HG02759 (cell line): ENCODE data around the gene TRAPPC4.
A peak's percentile ranks its signal among the peaks of the same experiment; 100 is the strongest.
"Not testable (repeated sequence)": the region's sequence is repeated elsewhere in the genome, so short reads cannot be mapped to it uniquely, and the experiment has no call there.

ENCODE experiments used
- ATAC-seq: cut with Tn5 transposase; IDR thresholded peaks from one replicate; pipeline ENCODE4 v1.9.1; 2021; ENCODE audit warnings: mild to moderate bottlenecking, moderate library complexity; ENCODE audit not compliant: unreplicated experiment

The TRAPPC4 gene

DNA sequence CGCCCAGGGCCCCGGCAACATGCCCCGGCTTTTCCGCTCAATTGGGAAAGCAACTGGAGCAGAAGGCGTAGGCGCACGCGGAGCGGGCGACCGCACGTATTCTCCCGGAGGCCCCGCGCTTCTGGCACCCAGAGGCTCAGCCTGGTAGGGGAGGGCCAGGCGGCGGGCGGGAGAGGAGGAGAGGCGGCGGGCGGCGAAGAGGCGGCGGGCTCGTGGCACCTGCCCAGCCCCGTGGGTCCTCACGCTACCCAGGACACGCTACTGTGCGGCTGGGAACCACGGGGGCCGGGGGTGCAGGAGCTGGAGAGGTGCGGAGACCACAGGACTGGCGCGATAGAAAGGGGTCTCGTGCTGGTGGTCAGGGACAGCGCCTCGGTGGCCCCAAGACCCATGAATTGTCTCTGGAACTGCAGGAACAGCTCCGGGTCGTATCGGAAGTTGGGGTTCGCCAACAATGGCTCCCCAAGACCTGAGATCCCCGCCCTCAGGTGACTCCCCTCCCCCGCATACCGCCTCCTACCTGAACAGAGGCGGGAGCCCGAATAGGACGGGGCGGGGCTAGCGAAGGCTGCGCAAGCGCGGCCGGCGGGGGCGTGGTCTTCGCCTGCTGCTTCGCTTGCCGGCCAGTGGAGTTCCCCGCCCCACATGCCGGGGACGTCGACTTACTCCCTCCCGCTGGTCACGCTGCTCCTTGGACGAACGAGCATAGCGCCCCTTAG, 11.9 kb downstream of the TRAPPC4 start, which contains the start of gene SLC37A4:
TSS of gene SLC37A4 (minus strand) at position 549 of the 719 bp plus-strand sequence.
- peak; percentile 89 for ATAC-seq

GRCh38 chr11:119031912-119032280, 13.3 kb downstream of the TRAPPC4 start:
- ATAC-seq = no peak

DNA sequence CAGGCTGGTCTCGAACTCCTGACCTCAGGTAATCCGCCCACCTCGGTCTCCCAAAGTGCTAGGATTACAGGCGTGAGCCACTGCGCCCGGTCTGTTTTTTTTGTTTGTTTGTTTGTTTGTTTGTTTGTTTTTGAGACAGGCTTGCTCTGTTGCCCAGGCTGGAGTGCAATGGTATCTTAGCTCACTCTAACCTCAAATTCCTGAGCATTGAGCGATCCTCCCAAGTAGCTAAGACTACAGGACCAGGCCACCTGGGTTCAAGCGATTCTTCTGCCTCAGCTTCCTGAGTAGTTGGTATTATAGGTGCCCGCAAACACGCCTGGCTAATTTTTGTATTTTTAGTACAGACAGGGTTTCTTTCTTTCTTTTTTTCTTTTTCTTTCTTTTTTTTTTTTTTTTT, 14.9 kb downstream of the TRAPPC4 start:
- not testable (repeated sequence) for ATAC-seq

DNA sequence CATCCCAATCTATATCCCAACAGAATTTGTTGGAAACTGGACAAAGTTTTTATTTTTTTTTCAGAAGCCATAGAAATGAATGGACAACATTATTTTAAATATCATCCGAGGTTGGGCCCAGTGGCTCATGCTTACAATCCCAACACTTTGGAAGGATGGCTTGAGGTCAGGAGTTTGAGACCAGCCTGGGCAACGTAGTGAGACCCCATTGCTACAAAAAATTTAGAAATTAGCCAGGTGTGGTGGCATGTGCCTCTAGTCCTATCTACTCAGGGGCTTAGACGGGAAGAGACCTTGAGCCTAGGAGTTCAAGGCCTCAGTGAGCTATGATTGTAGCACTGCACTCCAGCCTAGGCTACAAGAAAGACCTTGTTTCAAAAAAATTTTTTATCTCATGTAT, 16.2 kb downstream of the TRAPPC4 start:
- no peak for ATAC-seq

DNA sequence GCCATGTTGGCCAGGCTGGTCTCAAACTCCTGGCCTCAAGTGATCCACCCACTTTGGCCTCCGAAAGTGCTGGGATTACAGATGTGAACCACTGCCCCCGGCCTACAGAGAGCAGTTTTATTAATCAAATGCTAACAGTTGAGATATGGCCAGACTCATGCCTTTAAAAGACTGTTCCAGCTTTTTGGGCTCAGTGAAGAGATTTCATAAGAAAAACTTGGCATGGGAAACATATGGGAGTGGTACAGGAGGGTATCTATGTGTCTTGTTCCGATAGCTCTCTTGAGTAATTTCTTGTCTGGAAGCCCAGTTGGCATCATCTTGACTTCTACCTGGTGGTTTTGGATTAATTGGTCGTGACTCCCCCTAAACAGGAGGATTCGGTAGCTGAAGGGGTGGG, 20.3 kb downstream of the TRAPPC4 start:
- ATAC-seq = no peak

- ATAC-seq = not testable (repeated sequence)
These were observed 20.9 kb downstream of the TRAPPC4 start for GRCh38 chr11:119039471-119039870.

GRCh38 chr11:119041821-119042514, 23.4 kb downstream of the TRAPPC4 start:
- ATAC-seq = no peak

DNA sequence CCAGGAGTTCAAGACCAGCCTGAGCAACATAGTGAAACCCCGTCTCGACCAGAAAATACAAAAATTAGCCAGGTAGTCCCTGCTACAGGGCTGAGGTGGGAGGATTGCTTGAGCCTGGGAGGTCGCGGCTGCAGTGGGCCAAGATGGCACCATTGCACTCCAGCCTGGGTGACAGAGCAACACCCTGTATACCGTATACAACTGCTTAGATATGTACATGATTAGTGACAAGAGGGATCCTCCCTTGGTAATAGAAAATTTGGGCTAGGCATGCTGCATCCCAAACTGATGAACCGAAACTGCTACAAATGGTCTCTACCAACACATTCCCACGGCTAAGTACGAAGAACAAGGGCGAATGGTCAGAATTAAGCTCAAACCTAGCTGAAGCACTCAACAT, 24.4 kb downstream of the TRAPPC4 start:
- ATAC-seq = no peak

DNA sequence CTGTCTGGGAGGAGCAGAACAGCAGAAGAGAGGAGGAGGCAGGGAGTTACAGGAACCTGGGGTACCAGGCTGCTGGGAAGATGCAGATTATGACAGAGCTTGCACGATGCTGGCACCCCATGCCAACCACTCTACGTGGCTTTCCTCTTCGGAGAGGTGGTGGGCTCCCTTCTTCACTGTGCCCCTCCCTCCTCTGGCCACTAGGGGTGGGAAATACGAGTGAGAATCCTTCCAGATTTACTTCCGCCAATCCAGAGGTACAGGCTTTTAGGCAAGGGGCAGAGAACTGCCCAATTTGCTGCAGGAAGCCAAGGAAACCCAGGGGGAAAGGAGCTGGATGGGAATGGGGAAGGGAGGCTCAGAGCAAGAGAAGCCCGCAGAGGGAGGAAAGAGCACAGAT, 26.1 kb downstream of the TRAPPC4 start:
- ATAC-seq = no peak

DNA sequence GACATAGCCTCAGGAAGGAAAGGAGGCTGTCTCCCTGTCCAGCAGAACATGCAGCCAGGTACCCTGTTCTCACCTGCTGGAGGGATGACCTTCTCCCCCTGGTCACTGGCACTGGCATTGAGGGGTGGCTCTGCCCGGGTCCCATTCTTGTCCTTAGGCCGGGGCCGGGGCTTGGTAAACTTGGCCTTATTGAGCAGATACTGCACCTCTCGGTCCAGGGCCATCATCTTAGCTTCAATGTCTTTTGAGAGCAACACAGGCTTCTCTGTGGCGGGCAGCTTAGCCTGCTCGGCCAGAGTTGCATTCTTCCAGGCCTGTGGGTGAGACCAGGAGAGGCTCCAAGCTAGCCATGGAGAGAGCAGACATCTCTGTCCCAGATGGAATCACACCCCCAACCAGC, 27.9 kb downstream of the TRAPPC4 start:
- ATAC-seq = no peak

DNA sequence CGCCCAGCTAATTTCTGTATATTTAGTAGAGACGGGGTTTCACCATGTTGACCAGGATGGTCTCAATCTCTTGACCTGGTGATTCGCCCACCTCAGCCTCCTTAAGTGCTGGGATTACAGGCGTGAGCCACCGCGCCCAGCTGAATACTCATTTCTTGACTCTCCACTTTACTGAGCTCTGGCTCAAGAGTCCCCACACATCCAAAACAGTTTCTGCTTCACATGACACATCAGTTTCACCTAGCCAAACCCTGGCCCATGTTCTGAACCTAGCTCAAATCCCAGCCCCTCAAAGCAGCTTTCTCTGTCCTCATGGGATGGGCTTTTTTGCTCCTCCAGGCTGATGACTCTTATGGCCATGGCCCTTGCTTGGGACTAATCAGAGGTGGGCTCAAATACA, 28.6 kb downstream of the TRAPPC4 start:
- ATAC-seq = no peak

DNA sequence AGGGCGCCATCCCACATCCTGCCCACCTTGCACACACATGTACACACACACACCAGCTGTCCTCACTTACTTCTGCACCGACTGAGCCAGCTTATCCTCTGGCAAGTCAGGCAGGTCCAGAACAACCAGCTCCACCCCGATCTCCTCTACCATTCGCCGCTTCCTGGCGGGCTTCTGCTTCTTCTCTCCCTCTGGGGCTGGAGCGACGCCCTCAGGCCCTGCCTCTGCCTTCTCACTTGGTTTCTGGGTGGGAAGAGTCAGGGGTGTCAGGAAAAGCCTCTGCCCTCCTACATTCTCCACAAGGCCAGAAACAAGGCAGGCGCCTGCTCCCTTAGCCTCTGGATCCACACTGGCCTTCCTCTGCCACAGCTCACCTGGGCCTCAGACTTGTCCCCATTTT, 30.1 kb downstream of the TRAPPC4 start:
- no peak for ATAC-seq

DNA sequence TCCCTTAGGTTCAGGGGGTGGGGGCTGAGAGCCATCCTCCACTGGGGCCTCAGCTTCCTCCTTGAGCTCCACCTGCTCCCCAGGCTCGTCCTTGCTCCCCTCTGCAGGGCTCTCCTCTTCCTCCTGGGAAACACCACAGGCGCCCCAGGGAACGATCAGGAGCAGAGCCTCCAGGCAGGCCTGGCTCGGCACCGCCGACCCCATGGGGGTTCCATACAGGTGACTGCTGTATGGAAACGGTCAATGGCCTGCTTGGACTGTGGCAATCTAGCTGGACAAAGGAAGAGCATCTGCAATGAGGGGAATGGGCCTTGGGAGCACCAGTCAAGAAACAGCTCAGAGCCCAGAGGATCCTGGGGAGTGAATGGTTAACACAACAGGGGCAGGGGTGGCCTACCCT, 30.5 kb downstream of the TRAPPC4 start:
- no peak for ATAC-seq

DNA sequence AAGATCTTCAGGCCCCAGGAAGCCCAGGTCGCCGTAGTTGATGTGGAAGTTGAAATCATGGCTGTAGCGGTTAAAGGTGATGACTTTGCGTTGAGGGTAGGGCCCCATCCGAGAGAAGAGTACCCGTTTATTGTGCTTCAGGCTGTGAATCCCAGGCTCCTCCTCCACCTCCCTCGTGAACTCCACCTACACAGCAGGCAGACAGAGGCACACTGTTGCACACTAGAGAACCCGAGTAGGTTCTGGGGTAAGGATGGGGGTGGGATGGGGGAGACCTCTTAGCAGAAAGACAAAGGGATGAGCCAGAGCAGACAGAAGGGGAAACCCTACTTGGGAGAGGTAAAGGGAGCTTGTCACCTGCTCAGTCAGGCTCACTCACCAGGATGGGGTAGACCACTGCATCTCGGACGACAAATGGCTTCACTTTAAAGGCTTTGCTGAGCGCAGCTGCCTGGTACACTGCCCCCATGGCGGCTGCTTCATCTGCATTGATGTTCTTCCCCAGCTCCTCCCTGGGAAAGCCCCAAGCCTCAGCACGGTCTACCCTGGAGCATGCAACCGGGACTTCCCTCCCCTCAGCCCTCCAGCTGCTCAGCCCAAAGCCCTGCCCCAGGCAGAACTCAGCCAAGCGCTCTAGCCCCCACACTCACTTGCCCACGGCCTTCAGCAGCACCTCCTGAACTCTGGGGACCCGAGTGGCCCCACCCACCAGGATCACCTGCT, 33.0 kb downstream of the TRAPPC4 start:
- ATAC-seq = peak; percentile 70

DNA sequence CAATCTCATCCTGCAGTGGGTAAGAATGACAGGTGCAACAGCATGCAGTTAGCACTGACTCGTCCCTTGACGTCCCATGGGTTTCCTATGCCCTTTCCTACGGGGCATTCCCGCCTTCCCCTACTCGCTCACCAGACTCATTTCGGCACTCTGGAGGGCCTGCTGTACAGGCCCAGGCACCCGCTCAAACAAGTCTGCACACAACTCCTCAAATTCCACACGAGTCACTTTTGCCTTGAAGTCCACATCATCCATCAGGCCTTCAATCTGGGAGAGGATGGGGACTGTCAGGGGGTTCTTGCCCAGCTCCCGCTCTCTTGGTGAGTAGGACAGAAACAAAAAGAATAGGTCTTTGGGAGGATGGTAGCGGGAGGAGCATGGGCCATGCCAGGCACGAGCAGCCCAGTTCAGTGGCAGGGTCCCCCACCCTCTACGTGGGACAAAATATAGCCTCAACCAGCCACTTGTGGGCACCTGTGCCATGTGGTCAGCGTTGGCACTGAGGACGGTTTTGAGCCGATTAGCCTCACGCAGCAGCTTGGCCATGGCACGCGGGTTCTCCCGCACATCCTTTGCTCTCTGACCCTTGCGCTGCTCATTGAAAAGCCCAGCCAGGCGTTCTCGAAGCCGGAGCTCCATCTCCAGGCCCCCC, 33.7 kb downstream of the TRAPPC4 start:
- ATAC-seq = no peak

DNA sequence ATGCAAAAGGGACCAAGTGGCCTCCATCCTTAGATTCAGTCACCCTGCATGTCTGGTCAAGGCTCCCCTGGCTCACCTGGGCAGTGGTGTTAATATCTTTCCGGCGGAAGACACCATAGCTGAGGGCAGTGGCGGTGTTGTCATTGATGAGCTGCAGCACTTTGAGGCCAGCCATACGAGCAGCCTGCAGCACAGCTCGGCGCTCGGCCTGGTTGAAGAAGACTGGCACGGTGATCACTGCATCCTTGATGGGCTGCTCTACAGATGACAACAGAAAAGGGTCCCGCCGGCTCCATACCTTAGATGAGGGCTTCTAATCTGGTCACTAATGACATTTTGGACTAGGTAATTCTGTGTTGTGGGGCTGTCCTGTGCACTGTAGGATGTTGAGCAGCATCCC, 35.9 kb downstream of the TRAPPC4 start:
- no peak for ATAC-seq

DNA sequence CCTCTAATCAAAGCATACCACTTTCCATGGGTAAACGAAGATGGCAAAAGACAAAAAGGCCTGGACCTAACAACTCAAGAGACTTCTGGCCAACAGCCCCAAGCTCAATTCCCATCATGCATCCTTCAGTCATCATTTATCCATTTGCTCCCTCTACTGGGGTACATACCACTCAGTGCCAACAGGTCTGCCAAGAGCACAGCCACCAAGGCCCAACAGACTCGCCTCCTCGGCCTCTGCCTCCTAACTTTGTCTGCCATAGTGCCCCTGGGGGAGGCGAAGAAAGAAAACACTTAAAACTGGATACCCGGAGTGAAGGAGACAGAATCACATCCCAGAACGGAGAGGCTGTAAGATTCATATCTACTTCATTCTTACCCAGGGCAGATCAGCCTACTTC, 37.3 kb downstream of the TRAPPC4 start:
- ATAC-seq = no peak

DNA sequence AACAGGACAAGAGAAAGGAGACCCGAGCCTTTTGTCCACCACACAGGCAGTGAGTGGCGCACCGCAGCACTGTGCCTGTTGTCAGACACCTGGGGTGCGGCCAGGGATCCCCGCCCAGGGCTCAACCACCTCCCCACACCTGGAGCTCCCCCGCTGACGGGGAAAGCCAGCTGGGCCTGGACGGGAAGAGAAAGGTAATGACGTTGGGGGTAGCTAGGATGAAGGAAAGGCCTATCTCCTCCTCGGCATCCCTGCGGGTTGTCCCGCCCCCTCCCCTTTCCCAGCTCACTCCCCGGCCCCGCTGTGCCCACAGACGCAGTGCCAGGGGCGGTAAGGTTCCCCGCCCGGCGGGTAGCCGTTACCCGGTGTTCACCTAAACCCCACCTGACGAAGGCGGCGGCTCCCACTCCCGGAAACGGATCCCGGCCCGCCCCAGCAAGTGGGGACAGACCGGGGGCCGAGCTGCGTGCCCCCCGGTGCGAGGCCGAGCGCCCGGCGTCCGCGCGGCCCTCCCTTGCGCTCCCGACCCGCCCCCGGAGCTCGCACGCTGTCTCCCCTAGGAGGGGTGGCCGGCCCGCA, 37.9 kb downstream of the TRAPPC4 start:
- peak; percentile 4 for ATAC-seq

DNA sequence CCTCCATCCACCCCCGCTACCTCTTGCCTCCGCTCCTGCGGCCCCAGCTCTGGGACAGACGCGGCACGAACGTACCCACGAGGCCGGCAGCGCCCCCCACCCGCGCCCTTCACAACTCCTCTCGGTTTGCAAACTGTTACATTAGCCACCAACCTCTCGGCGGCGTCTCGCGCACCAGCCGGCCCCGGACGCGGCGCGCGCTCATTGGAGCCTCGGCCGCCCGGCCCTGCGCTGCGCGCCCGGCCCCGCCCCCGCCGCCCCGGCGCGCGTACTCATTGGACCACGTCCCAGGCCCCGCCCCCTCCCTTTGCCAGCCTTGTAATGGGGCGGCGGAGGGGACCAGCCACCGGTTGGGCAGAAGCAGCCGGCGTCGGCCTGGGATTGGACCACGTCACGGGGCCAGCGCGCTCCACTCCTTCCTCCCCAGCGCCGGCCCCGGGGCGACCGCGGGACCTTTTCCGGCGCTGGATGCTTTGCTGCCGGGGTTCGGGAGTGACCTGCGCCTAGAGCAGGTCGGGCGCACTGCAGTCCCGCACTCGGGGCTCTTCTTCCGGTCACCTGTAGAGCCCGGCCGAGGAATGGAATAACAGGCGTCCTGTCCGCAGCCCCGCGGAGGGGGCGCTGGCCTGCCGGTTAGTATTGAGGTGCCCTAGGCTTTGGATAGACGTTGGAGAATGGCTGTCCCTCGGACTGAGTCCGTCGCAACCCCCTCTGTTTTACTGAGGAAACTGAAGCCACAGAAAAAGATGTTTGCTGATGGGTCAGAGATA, 38.6 kb downstream of the TRAPPC4 start, which contains the start of gene HYOU1:
TSS of gene HYOU1 (minus strand) at position 206 of the 770 bp plus-strand sequence. CDS start 1,045 bp downstream, outside the sequence.
- peak; percentile 93 for ATAC-seq

- not testable (repeated sequence) for ATAC-seq
These were observed 40.6 kb downstream of the TRAPPC4 start for GRCh38 chr11:119059128-119059527.
